GM18520 (cell line): ENCODE measurements around the gene SLC24A1.
"Not testable (repeated sequence)": the region's sequence is repeated elsewhere in the genome, so short reads cannot be mapped to it uniquely, and the experiment has no call there.

Experiments
- ATAC-seq: cut with Tn5 transposase; IDR thresholded peaks from one replicate; pipeline ENCODE4 v1.9.1; 2021; ENCODE audit not compliant: unreplicated experiment

The SLC24A1 gene

DNA sequence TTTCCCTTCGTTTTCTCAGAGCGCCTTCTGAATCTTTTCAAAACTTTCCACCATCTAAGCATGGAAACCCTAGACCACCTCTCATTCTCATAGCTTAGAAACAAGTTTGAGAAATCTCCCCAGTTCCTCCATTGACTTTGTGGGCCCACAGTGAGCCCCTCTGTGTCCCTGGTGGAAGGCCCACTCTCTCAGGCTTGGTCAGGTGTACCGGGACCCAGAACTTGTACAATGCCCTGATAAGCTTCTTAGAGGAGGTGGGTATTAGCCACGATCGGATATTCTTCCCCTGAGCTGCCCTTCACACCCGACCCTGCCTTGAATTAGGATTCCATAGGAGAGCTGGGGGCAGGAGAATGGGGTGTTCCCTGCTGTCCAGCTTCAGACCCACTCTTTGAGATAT lies at the start of gene SLC24A1:
Gene SLC24A1 (plus strand): TSS at position 301 of the 400 bp plus-strand sequence. CDS start 2,143 bp downstream, outside the sequence.
- ATAC-seq: no peak

- no peak for ATAC-seq
Measured at GRCh38 chr15:65571971-65572370, 49.8 kb upstream of the SLC24A1 start.

DNA sequence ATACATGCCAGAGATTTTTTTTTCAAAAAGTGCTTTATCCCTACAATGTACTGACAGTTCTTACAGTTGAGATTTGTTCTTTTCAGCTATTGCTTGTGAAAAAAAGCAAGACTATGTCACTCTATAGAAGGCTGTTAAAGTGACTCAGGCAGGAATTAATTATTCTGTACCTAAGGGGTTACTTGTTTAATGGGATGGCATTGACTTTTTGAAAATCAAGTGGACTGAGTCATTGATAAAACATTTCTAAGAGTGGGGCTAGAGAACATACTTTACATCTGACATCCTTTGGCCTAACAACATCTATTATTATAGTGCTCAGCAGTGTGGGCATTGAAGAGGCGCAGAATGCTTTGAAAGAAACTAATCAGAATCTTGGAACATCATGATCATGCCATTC lies 45.1 kb upstream of the SLC24A1 start:
- ATAC-seq: no peak

GRCh38 chr15:65577129-65577996 lies 44.4 kb upstream of the SLC24A1 start:
- no peak for ATAC-seq

DNA sequence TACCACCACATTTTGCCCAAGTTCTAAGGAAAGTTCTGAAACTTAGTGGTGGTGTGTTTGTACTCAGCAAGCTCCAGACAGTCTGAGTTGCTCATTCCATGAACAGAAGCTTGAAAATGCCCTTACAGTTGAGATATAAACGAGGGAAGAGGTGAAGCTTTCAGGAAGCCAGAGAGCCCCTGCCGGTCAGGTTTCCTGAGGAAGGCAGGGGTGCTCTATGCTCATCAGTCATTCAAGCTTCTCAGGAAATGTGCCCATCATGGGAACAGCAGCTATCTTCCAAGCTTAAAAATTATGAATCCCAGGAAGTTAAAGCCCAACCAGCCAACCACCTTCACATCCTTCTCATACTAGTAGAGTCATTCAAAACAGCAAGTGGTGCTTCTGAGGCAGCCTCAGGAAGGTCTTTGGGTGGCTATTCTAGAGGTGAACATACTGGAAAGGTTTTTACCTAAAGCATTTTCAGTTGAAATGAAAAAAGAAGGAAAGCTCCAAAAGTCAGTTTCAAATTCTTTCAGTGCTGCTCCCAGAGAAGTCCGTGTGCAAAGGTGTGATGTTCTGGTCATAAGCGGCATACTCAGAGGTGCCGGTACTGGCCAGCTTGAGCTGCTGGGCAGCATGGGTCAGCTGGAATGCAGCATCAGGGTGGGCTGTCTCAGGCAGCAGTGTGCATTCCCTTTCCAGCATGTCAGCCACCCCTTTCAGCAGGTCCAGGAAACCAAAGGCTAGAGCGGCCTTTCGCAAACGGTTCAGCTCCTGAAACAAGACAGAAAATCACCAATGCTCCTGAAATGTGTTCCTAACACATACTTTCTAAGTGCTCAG lies 42.6 kb upstream of the SLC24A1 start:
- ATAC-seq: no peak

DNA sequence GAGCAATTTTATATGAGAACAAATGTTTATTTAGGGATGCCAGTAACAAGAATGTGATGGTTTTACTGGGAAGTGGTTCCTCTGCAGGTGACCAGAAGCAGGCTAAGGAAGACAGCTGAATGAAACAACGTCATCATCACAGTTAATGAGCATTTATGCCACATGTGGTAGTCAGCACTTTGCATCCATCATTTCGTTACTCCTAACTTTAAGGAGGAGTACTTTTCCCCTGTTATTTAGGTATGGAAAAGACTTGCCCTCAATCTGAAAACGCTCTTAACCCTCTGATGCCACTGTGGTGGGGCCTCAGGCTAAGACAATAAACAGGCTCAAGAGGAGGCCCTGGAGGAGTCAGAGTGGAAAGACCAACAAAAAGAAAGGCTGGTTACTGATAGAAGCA lies 42.0 kb upstream of the SLC24A1 start:
- no peak for ATAC-seq

DNA sequence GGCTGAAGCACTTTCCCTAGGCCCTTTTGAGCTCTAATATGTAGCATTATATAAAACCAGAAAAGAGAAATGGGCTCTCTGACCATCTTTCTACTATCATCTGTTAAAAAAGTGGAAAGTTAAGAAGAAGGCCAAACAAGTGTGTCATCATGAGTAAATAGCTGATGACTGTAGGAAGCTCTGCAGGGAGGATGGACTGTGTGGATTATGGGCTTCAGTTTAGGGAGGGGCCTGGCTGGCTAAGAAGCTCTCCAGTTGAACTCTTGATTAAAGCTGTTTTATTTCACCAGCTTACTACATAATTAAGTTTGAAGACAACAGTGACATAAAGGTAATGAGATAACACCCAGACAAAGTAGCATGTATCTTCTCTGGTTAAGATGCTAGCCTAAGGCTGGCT lies 41.5 kb upstream of the SLC24A1 start:
- ATAC-seq: no peak

- ATAC-seq: no peak
Measured at GRCh38 chr15:65583701-65584100, 38.0 kb upstream of the SLC24A1 start.

- ATAC-seq: no peak
Measured at GRCh38 chr15:65584241-65584640, 37.5 kb upstream of the SLC24A1 start.

- ATAC-seq: no peak
Measured at GRCh38 chr15:65587094-65587493, 34.6 kb upstream of the SLC24A1 start.

DNA sequence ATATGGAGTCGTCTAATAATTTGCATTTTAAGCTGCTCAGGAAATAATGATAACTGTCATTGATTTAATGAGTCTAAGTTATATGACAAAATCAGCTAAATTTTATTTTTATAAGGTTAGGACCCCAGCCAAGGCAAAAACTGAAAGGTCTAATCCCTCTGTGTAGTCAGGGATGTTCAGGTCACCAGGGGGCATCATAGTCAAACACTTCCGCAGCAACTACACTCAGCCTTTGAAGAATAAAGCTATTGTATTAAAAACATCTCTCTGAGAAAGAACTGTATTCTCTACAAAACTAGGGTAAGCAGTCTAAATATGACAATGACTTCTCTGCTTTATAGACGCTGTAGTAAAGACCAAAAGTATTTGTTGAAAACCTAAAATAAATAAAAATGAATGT lies 25.8 kb upstream of the SLC24A1 start:
- no peak for ATAC-seq

GRCh38 chr15:65598468-65598867 lies 23.3 kb upstream of the SLC24A1 start:
- no peak for ATAC-seq

DNA sequence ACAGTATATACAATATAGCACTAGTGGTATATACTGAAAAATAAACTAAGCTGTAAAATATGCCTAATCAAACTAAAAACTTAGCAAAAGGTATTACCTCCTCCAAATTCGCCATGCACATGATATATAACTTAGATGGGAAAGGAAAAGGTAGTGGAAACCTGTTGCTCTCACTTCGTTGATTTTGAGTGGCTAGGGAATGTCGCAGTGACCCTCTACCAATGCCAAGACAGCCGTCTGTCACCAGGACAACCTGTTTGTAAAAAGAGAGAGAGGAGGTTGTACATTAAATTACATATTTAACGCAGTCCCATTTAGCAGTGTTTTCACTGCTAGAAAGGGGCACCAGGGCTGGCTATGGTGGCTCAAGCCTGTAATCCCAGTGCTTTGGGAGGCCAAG lies 22.1 kb upstream of the SLC24A1 start:
- no peak for ATAC-seq

DNA sequence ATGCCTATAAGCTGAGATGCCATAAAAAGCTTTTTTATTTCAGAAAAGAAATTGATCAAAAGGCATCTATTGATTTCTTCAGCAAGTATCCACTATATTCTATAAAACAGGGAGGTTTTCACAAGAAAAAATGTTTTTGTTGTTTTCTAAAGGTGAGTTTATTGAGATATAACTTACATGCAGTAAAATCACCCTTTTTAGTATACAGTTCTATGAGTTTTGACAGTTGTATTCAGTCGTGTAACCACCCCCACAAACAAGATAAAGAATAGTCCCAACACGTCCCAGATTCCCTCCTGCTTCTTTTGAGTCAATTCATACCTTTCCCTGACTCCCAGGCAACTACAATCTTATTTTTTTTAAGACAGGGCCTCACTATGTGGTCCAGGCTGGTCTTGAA lies 18.6 kb upstream of the SLC24A1 start:
- no peak for ATAC-seq

- ATAC-seq: no peak
Measured at GRCh38 chr15:65603559-65603958, 18.2 kb upstream of the SLC24A1 start.

GRCh38 chr15:65610871-65611718 lies 10.6 kb upstream of the SLC24A1 start, which contains the start of gene INTS14:
INTS14 (minus strand) TSS chr15:65611131; CDS start chr15:65607380, 3,751 bp downstream.
- peak; percentile 91 for ATAC-seq

- no peak for ATAC-seq
Measured at GRCh38 chr15:65611888-65612615, 9.7 kb upstream of the SLC24A1 start.

DNA sequence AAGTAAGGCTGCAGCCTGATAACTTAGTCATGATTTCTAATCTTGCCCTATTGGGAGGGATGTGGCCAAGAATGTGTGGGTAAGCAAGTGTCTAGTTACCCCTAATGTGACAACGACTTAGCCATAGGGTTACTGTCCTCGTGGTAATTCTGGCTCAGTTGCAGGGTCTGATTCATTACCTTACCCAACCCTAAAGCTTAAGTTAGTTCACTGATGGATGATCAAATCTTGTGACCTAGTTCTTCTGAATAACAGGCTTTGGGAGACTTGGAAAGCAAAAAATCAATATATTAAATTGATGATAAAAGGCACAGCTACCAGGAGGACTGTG lies 9.2 kb upstream of the SLC24A1 start:
- ATAC-seq: no peak

DNA sequence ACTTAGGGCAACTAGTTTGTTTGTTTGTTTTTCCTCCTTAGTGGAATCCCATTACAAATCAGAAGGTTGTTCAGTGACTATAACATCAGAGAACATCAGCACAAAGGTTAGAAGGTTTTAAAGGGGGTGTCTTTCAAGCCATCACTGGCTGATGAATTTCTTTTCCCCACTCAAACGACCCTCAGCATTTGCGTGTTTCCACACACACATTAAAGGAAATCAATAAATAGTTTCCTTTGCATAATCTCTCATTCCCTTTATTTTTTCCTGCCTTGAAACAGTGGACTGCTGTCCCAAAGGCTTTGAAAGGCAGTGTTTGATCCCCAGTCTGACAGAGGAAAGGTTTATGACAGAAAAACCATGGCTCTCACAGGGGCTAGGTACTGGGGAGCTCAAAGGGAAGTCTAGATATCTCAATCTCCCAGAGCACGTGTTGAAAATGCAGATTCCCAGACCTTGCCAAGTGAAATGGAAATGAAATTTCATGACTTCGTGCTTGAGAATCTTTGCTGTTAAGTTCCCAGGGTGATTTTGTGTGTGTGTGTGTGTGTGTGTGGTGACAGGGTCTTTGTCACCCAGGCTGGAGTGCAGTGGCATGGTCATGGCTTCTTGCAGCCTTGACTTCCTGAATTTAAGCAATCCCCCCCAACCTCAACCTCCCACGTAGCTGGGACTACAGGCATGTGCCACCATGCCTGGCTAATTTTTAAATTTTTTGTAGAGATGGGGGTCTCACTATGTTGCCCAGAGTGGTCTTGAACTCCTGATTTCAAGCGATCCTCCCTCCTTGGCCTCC lies 8.6 kb upstream of the SLC24A1 start:
- no peak for ATAC-seq

- ATAC-seq: not testable (repeated sequence)
Measured at GRCh38 chr15:65615887-65616286, 5.9 kb upstream of the SLC24A1 start.
